Globus pallidus (tissue), 1 donor: ENCODE data around the gene ABCA7.

Source experiments
- DNase-seq: peaks from one replicate; pipeline ENCODE4 v3.0.0-alpha.2; 2015; ENCODE audit warnings: low spot score

The ABCA7 gene

DNA sequence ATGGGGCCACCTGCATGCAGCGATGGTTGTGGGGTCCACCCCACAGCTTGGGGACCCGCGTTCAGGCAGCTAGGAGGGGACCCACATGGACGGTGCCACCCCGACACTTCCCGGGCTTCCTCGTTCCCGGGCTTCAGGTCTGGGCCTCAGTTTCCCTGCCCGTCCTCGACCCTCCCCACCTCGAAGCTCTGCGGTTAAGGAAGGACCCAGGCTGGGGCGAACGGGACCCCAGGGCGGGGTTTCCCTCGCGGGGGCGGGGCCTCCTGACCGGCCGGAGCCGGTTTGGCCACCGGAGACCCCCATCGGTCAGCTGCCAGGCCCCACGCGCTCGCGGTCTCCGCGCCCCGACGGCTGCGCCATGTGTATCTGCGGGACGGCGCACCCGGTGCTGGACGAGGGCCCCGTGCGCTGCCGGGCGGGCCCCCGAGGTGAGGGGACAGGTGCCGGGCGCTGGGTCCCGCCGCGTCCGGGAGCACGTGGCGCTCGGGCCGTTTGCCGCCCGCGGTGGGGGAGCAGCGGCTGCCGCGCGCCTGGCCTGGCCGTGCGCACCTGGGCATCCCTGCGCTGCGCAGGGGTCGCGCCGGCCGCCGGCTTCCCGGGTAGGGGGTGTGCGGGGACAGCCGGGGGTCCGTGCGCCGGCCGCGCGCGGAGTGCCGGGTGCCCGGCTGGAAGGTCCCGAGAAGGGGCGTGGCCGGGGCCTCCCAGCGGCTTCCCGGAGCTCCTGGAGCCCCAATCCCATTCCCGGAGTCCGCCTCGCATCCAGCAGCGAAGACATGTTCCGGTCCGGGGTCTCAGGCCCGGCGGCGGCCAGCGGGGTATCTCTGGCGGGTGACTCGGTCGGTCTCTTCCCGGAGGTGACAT lies 31.3 kb downstream of the ABCA7 start:
- DNase-seq, result no peak

DNA sequence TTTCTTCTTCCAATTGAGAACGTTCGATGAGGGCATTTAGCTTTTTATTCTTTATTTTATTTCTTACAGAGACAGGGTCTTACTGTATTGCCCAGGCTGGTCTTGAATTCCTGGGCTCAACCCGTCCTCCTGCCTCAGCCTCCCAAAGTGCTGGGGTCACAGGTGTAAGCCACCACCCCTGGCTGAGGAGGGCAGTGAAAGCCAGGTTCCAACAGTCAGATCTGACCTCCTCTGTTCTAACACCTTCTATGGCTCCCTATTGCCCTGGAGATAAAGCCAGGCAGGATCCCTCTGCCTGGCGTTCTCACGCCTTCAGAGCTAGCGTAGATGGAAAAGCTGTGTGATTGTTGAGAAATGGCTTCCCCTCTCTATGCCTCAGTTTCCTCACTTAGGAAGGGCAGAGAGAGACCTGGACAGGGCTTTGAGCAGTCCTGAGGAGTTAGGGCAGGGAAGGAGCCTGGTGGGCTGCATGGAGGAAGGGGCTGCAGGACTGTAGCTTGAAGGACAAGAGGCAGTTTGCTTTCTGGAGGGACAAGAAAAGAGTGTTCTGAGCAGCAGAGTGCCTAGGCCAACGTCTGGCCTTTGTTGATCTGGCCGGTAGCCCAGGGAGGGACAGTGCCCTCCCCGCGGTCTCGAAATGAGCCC lies 32.6 kb downstream of the ABCA7 start:
- no peak for DNase-seq

DNA sequence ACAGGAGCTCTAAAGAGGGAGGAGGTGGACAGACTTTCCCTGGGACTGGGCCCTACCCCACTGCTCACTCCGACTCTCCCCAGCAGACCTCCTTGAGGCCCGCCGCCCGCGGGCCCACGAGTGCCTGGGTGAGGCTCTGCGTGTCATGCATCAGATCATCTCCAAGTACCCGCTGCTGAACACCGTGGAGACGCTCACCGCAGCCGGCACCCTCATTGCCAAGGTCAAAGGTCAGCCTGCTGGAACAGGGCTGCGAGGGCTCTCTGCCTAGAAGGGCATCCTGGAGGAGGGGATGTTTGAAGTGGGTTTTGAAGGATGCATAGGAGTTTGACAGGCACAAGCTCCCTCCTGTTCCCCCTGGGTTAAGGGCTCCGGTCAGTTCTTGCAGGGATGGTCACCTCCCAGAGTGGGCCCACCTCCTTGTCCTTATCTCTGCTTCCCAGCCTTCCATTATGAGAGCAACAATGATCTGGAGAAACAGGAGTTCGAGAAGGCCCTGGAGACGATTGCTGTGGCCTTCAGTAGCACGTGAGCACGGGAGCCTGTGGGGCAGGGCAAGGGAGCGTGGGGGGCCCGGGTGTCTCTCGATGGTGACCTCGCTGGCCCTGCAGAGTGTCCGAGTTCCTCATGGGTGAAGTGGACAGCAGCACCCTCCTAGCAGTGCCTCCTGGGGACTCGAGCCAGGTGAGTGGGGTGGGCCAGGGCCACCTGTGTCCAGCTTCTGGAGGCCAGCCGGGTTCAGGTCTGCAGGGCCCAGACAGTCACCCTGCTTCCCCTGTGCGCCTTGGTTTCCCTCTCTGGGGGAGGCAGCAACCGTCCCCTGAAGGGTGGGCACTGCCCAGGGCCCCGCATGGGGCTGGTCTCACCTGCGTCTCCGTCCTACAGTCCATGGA lies 33.4 kb downstream of the ABCA7 start:
- no peak for DNase-seq

DNA sequence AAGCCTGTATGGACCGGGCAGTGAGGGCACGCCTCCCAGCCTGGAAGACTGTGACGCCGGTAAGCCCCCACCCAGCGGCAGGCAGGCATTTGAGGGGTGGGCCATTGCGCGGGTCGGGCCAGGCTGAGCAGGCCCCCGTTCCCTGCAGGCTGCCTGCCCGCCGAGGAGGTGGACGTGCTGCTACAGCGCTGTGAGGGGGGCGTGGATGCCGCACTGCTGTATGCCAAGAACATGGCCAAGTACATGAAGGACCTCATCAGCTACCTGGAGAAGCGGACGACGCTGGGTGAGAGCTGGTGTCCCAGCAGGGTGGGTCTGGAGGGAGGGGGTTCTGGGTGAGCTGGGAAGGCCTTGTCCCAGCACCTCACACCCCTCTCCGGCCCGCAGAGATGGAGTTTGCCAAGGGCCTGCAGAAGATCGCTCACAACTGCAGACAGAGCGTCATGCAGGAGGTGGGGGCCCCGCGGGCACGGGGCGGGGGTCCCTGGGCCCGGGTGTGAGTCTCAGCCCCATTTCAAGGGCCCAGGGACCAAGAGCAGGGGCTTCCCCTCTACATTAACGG lies 34.1 kb downstream of the ABCA7 start:
- no peak for DNase-seq

DNA sequence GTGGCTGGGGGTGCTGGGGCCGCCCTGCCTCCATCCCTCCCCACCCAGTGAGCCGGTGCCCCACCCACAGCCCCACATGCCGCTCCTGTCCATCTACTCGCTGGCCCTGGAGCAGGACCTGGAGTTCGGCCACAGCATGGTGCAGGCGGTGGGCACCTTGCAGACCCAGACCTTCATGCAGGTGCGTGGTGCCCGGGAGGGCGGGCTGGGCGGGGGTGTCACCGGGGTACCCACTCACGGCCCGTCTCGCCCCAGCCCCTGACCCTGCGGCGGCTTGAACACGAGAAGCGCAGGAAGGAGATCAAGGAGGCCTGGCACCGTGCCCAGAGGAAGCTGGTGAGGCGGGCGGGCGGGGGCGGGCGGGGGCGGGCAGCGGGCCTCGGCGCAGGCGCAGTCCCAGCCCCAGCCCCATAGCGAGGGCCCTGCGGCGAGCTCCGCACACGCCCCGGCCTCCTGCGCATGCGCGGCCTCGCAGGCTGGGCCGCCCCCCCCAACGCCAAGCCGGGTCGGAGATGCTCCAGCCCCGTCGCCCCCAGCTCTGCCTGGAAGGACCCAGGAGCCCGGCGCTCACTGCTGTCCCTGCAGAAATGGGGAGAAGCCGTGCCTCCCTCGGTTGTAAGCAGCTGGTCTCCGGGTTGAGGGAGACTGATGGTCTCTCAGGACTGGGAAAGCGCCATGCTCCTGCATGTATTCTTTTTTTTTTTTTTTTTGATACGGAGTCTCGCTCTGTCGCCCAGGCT lies 34.8 kb downstream of the ABCA7 start:
- DNase-seq, result no peak

DNA sequence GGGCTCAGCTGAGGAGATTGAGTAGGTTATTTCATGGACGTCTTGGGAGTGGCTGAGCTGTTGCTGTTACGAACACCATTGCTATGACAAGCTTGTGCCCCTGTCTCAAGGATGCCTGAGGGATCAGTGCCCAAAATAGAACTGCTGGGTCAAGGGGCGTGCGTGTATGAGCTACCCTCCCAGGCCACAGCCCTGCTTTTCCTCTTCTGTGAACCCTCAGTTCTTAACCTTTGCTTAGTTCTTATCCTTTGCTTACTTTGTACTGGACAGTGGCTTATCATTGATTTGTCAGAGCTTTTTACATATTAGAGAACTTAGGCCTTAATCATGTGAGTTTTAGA lies 36.1 kb downstream of the ABCA7 start:
- no peak for DNase-seq

DNA sequence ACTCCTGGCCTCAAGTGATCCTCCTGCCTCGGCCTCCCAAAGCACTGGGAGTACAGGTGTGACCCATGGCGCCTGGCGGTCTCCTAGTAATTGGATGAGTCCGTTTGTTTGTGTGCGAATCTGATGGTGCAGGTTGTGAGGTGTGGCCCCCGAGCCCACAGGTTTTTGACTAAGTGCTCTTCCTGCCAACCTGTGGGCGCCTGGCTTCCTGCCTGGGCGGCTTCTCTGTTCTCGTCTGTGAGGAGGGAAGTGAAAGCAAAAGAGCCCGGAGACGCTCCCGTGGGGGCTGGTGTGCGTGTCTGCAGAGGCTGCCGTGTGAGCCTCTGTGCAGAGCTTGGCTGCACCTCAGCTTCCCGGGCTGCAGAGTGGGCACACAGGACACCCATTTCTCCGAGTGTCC lies 37.0 kb downstream of the ABCA7 start:
- peak; percentile 57 for DNase-seq

DNA sequence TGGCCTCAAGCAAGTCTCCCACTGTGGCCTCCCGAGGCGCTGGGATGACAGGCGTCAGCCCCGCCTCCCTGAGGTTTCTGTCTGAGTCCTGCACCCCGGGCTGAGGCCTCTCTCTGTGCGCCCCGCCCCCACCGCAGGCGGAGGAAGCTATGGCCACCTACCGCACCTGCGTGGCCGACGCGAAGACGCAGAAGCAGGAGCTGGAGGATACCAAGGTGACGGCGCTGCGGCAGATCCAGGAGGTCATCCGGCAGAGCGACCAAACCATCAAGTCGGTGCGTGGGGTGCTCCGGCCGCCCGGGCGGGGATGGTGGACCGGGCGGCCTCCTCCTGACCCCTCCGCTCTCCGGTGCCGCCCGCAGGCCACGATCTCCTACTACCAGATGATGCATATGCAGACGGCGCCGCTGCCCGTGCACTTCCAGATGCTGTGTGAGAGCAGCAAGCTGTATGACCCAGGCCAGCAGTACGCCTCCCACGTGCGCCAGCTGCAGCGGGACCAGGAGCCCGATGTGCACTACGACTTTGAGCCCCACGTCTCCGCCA lies 39.7 kb downstream of the ABCA7 start:
- DNase-seq, result no peak

DNA sequence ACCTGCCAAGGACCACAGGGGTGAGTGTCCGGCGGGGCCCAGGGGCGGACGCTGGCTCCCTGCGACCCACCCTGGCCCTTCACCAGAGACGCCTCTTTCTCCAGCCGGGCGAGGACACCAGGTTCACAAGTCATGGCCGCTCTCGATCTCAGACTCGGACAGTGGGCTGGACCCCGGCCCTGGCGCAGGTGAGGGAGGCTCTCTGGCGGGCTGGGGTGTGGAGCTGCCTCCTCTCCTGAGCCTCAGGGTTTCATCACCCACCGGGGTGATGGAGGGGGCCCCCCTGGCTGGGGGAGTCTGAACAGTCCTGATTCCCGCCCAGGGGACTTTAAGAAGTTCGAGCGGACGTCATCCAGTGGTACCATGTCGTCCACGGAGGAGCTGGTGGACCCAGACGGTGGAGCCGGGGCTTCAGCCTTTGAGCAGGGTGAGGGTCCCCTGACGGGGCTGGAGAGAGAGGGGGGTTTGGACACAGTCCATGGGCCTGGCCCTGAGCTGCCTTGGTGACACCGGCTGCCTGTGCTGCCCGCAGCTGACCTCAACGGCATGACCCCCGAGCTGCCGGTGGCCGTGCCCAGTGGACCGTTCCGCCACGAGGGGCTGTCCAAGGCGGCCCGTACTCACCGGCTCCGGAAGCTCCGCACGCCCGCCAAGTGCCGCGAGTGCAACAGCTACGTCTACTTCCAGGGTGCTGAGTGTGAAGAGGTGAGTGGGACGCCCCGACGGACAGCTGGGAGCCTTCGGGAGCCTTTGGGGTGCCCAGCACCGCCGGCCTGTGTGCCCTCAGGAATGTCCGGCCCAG lies 40.7 kb downstream of the ABCA7 start:
- DNase-seq, result no peak

DNA sequence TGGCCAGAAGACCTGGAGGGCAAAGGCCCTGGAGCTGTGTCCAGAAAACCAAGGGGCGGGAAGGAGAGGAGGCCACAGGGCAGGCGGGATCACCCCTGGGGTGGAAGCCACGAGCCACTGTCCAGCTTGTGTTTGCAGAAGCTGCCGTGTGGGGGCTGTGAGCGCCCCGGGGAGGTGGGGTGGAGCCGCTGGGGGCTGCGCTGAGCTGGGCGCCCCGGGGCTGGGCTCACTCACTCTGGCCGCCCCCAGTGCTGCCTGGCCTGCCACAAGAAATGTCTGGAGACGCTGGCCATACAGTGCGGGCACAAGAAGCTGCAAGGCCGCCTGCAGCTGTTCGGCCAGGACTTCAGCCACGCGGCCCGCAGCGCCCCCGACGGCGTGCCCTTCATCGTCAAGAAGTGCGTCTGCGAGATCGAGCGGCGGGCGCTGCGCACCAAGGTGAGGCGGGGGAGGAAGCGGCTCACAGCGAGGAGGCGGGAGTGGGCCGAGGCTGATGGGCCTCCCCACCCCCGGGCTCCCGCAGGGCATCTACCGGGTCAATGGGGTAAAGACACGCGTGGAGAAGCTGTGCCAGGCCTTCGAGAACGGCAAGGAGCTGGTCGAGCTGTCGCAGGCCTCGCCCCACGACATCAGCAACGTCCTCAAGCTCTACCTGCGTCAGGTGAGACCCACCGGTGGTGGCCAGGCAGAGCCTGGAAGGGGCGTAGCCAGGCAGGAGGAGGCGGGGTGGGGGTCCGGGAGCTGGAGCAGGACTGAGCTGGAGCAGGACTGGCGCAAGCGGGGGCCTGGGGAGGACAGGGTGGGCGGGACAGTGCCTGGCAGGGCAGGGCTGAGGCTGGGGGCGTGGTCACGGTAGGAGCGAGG lies 41.6 kb downstream of the ABCA7 start:
- DNase-seq, result no peak

DNA sequence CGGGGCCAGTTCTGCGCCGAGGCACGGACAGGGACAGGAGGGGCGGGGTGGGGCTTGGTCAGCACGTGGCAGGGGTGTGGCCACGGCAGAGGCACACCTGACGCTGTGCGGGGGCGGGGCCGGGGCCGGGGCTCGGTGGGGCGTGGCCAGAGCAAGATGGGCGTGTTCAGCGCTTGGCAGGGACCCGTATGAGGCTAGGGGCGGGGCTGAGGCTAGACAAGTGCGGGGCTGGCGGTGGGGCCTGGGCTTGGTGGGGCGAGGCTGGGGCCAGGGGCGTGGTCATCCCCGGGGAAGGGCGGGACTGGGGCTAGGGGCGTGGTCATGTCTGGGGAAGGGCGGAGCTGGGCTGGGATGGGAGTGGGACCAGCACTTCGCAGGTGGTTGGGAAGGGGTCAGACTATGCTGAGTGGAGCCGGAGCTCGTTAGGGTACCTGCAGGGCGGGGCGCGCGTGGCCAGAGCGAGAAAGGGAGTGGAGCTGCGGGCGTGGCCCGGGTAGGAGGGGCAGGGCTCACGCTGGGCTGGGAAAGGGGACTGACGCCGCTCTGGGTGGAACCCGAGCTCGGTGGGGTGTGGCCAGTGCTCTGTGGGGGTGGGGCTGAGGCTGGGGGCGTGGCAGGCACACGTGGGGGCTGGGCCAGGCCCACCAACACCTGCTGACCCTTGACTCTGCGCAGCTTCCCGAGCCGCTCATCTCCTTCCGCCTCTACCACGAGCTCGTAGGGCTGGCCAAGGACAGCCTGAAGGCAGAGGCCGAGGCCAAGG lies 42.4 kb downstream of the ABCA7 start:
- DNase-seq, result no peak

DNA sequence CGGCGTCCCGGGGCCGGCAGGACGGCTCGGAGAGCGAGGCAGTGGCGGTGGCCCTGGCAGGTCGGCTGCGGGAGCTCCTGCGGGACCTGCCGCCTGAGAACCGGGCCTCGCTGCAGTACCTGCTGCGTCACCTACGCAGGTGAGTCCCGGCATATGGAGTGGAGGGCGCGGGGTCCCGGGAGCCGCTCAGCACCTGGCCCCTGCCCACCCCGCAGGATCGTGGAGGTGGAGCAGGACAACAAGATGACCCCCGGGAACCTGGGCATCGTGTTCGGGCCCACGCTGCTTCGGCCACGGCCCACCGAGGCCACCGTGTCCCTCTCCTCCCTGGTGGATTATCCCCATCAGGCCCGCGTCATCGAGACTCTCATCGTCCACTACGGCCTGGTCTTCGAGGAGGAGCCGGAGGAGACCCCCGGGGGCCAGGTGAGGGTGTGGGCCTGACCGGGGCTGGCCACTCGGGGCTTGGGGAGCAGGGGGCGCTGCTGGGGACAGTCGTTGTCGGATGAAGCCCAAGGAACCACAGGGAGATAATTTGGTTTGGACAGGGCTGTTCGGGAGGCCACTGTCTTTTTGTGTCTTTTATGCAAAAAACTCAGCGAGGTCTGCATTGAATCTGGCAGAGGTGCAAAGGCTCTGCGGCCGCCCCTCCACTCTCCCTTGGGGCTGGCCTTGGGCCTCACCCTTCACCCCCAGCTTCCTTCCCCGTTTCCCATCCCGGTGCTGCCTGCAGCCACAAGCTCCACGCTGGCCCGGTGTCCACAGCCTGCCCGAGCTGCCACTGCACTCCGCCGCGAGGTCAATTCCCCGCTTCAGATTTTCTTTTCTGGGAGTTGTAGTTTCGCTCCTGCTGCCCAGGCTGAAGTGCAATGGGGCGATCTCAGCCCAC lies 43.3 kb downstream of the ABCA7 start:
- no peak for DNase-seq

DNA sequence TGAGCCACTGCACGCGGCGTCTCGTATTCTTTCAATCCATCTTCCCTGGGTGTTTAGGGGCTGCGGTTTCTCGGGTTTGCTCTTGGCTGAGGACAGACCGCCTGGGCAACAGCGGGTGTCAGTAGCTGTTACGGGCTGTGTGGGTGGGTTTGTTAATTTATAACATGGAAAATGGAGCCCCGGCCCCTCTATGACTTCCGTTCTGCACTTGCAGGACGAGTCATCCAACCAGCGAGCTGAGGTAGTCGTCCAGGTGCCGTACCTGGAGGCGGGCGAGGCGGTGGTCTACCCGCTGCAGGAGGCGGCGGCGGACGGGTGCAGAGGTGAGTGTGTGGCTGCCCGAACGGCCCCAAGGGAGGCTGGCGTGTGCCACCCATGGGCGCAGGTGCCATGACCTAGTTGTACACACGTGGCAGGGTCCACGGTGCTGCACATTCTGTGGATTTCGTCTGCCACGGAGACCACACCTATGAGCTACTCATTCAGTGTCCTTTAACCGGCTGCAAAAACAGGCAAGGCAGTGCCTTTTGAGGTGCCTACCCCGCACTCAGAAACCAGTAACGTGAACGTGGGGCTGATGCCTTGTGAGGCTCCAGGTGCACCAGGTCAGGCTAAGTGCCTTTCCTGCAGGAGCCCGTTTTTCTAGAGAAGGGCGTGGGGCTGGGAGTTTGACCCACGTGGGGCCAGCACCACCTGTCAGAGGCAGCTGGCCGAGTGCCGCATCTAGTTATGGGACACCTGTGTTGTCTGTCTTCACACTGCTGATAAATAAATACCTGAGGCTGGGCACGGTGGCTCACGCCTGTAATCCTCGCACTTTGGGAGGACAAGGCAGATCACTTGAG lies 44.3 kb downstream of the ABCA7 start:
- DNase-seq, result no peak

DNA sequence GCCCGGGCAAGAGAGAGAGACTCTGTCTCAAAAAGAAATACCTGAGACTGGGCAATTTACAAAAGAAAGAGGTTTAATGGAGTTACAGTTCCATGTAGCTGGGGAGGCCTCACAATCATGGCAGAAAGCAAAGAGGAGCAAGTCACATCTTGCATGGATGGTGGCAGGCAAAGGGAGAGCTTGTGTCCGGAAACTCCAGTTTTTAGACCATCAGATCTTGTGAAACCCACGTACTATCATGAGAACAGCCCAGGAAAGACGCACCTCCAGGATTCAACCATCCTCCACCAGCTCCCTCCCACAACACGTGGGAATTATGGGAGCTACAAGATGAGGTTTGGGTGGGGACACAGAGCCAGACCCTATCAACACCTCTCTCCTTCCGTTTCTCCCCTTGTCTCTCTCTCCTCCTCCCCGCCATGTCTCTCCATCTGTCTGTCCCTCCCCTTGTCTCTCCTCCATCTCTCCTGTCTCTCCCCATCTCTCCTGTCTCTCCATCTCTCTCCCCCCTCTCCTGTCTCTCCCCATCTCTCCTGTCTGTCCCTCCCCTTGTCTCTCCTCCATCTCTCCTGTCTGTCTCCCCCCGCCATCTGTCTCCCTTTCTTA lies 45.2 kb downstream of the ABCA7 start:
- no peak for DNase-seq

DNA sequence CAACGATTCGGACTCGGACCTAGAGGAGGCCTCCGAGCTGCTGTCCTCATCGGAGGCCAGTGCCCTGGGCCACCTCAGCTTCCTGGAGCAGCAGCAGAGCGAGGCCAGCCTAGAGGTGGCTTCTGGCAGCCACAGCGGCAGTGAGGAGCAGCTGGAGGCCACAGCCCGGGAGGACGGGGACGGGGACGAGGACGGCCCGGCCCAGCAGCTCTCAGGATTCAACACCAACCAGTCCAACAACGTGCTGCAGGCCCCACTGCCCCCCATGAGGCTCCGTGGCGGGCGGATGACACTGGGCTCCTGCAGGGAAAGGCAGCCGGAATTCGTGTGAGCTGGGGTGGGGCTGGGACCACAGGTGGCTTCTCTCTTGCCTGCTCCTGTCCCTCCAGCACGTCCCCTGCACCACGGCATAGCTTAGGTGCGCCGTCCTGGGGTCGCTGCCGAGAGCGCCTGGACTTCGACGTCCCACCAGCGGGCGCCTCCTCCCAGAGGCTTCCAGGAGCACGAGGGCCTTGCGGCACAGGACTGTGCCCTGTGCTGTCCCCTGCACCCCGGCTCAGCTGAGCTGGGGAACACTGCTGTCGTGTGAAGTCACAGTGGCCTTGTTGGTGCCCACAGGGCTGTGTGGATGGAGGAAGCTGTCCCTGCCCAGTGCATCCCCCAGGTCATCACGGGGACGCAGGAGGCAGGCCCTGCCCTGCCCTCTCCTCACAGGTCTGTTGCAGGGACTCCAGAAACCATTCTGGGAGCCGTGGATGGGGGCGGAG lies 46.0 kb downstream of the ABCA7 start:
- DNase-seq, result no peak

DNA sequence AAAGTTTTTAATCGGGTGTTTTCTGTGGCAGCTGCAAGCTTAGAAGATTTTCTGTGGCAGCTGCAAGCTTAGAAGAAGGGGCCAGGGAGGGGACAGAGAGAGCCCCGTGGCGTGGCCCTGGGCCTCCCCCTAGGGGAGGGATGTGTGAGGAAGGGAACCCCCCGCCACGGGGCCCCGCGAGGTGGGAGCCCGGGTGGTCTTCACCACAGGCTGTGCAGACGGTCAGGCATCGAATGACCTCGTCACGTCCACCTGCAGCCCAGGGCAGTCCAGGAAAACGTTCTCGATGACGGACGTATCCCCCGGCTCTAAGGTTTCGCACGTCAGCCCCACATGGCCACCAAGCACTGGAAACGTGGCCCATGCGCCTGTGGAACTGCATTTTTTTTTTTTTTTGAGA lies 46.7 kb downstream of the ABCA7 start:
- DNase-seq, result no peak
